CD14-positive monocyte (primary cell): ENCODE results near the gene MYH7. TPM values are rescaled to one million over a fixed set of nuclear protein-coding genes. Genes with fewer than 3 reads are reported as not detected.

Experiments used
- DNase-seq, 3 donors: peaks; one replicate each; pipeline ENCODE4 v3.0.0-alpha.2; 2011 to 2022
- H2AFZ ChIP-seq: 2 replicates; pipeline ENCODE4 v1.6.0; 2012; ENCODE audit warnings: mild to moderate bottlenecking, low read depth, low read length, inconsistent platforms; ENCODE audit not compliant: insufficient read depth, poor library complexity, severe bottlenecking
- H3K27ac ChIP-seq, 2 donors: 1 replicate in 1 of 2; 2 replicates in 1 of 2; pipeline ENCODE4 v1.5.1; 2012 to 2013; ENCODE audit warnings: low read length in 2 of 2, control low read depth in 1 of 2, inconsistent platforms in 1 of 2, low read depth in 1 of 2, mild to moderate bottlenecking in 1 of 2
- H3K27me3 ChIP-seq, 2 donors: one replicate each; pipeline versions ENCODE4 v1.6.0 to v1.6.1; 2011 to 2013; ENCODE audit warnings: low read length in 2 of 2; ENCODE audit not compliant: control insufficient read depth in 2 of 2, insufficient read depth in 2 of 2
- H3K36me3 ChIP-seq, 2 donors: replicated peaks in 1 of 2; 1 replicate in 1 of 2; 2 replicates in 1 of 2; pipeline versions ENCODE4 v1.5.1 to v1.6.1; 2012 to 2013; ENCODE audit warnings: low read length in 2 of 2, control low read depth in 1 of 2, inconsistent platforms in 1 of 2, mild to moderate bottlenecking in 1 of 2; ENCODE audit not compliant: insufficient read depth in 2 of 2, control insufficient read depth in 1 of 2
- H3K4me1 ChIP-seq, 2 donors: 1 replicate in 1 of 2; 2 replicates in 1 of 2; pipeline versions ENCODE4 v1.5.1 to v1.6.1; 2012 to 2013; ENCODE audit warnings: low read length in 2 of 2, control low read depth in 1 of 2, inconsistent platforms in 1 of 2, mild to moderate bottlenecking in 1 of 2, moderate library complexity in 1 of 2; ENCODE audit not compliant: insufficient read depth in 2 of 2, control insufficient read depth in 1 of 2
- H3K4me2 ChIP-seq: replicated peaks from 2 replicates; pipeline ENCODE3; 2012; ENCODE audit warnings: low read length, moderate library complexity, mild to moderate bottlenecking; ENCODE audit not compliant: poor library complexity, severe bottlenecking; ENCODE audit errors: extremely low read depth
- H3K4me3 ChIP-seq, 3 experiments: fragments of 200-600 bp in 1 of 3; sonication (generic) in 1 of 3; replicated peaks in 1 of 3; 1 replicate in 2 of 3; 2 replicates in 1 of 3; pipeline ENCODE4 v1.5.1; 2011 to 2013; ENCODE audit warnings: low read length in 3 of 3, mild to moderate bottlenecking in 3 of 3, control low read depth in 2 of 3, low read depth in 2 of 3, inconsistent platforms in 1 of 3, moderate library complexity in 1 of 3
- H3K79me2 ChIP-seq: 2 replicates; pipeline ENCODE4 v1.6.0; 2012; ENCODE audit warnings: mild to moderate bottlenecking, control low read depth, inconsistent platforms, low read length, moderate library complexity; ENCODE audit not compliant: insufficient read depth
- H3K9ac ChIP-seq: 2 replicates; pipeline ENCODE4 v1.6.0; 2017; ENCODE audit warnings: low read length, mild to moderate bottlenecking; ENCODE audit not compliant: insufficient read depth, poor library complexity, severe bottlenecking
- H3K9me3 ChIP-seq, 2 donors: replicated peaks in 1 of 2; 1 replicate in 1 of 2; 2 replicates in 1 of 2; pipeline versions ENCODE4 v1.5.1 to v1.6.1; 2012 to 2013; ENCODE audit warnings: low read length in 2 of 2, control low read depth in 1 of 2; ENCODE audit not compliant: control insufficient read depth in 1 of 2, insufficient read depth in 1 of 2
- H4K20me1 ChIP-seq: 2 replicates; pipeline ENCODE4 v1.6.0; 2012; ENCODE audit warnings: mild to moderate bottlenecking, low read length, control low read depth, moderate library complexity; ENCODE audit not compliant: insufficient read depth
- H3K27ac Mint-ChIP-seq, 7 donors: one replicate each; pipeline ENCODE4 v1.8.0; 2020; ENCODE audit warnings: mild to moderate bottlenecking in 7 of 7, mixed read lengths in 7 of 7, moderate library complexity in 6 of 7, inconsistent platforms in 2 of 7
- H3K27me3 Mint-ChIP-seq, 3 donors: one replicate each; pipeline ENCODE4 v1.8.0; 2021 to 2022; ENCODE audit warnings: low read depth in 3 of 3, mild to moderate bottlenecking in 3 of 3, mixed read lengths in 3 of 3, moderate library complexity in 3 of 3, inconsistent platforms in 1 of 3
- H3K36me3 Mint-ChIP-seq, 2 donors: one replicate each; pipeline ENCODE4 v1.8.0; 2020; ENCODE audit warnings: mixed read lengths in 2 of 2, inconsistent platforms in 1 of 2, mild to moderate bottlenecking in 1 of 2
- H3K4me1 Mint-ChIP-seq: one replicate; pipeline ENCODE4 v1.8.0; 2020; ENCODE audit warnings: mild to moderate bottlenecking, mixed read lengths
- H3K4me3 Mint-ChIP-seq, 2 donors: one replicate each; pipeline ENCODE4 v1.8.0; 2020; ENCODE audit warnings: mild to moderate bottlenecking in 2 of 2, mixed read lengths in 2 of 2, moderate library complexity in 1 of 2
- H3K9me3 Mint-ChIP-seq, 7 donors: one replicate each; pipeline ENCODE4 v1.8.0; 2020 to 2022; ENCODE audit warnings: mixed read lengths in 7 of 7, mild to moderate bottlenecking in 6 of 7, moderate library complexity in 6 of 7, inconsistent platforms in 2 of 7
- WGBS: methylation state at CpG from one replicate; pipeline ENCODE4 v1.1.5; 2013; ENCODE audit warnings: missing lambda C conversion rate; ENCODE audit not compliant: insufficient coverage; 5-methylcytosine and 5-hydroxymethylcytosine counted together
- intact Hi-C, 2 donors: fragments of 100-400 bp; cut with micrococcal nuclease; formaldehyde crosslinking; loops; one replicate each; pipeline versions ENCODE4 v1.15.0 to v1.15.1; 2023
- polyA plus RNA-seq, 3 donors: library from polyadenylated mRNA; depleted of rRNA in 1 of 3; unstranded in 2 of 3; stranded (reverse) in 1 of 3; fragments of 300-500 nt in 2 of 3; fragments of >200 nt in 1 of 3; fragmentation: Illumina TruSeq in 2 of 3; gene quantifications; 1 replicate in 2 of 3; 2 replicates in 1 of 3; pipeline ENCODE4 v1.2.3, GENCODE V29; 2012 to 2021
- TF ChIP-seq, protein P1 (sequence below): fragments of 200-600 bp; IDR thresholded peaks from one replicate; pipeline ENCODE4 v1.8.0; 2022; ENCODE audit warnings: antibody characterized with exemption, mild to moderate bottlenecking

MYH7 gene
- polyA plus RNA-seq, 3 donors, result not detected

DNA sequence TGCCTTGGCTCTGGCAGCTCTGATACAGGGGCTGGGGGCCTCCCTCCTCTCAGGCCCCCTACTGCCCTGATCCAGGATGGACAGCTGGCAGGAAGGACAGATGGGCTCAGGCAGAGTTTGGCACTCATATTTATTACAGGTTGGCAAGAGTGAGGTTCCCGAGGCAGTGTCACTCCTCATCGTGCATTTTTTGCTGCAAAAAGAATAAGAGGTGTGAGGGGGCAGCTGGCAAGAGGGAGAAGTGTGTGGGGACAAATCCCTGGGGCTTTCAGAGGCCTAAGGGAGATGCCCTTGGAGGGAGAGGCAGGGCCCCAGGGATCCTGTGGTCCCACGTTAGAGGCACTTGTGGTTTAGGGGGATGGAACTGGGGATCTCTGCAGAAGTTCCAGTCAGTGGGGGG is 53.6 kb downstream of the MYH7 start:
- H3K36me3 Mint-ChIP-seq, result no peaks in the 10 kb centered on the region
- H3K27ac ChIP-seq, result no peak overlapping the region
- H3K4me1 ChIP-seq, result no peaks in the 10 kb centered on the region
- H3K4me2 ChIP-seq, result no peak overlapping the region
- no peaks in the 10 kb centered on the region for H3K9me3 ChIP-seq
- H3K79me2 ChIP-seq, result no peaks in the 10 kb centered on the region
- H4K20me1 ChIP-seq, result no peaks in the 10 kb centered on the region
- intact Hi-C loops, result no loop called here
- no peak overlapping the region for H3K27ac Mint-ChIP-seq
- no peak overlapping the region for H3K4me3 ChIP-seq
- 37% methylated on average over 3 of the region's 3 CpGs for WGBS
- peaks cover 0 to 1% (median 0%) of the 10 kb centered on the region in 7 donors for H3K9me3 Mint-ChIP-seq
- peaks cover 3 to 13% (median 10%) of the 10 kb centered on the region in 3 donors for H3K27me3 Mint-ChIP-seq
- H3K4me3 Mint-ChIP-seq, result no peak overlapping the region
- DNase-seq, result no peak
- H3K4me1 Mint-ChIP-seq, result no peaks in the 10 kb centered on the region
- TF ChIP-seq, protein P1, sequence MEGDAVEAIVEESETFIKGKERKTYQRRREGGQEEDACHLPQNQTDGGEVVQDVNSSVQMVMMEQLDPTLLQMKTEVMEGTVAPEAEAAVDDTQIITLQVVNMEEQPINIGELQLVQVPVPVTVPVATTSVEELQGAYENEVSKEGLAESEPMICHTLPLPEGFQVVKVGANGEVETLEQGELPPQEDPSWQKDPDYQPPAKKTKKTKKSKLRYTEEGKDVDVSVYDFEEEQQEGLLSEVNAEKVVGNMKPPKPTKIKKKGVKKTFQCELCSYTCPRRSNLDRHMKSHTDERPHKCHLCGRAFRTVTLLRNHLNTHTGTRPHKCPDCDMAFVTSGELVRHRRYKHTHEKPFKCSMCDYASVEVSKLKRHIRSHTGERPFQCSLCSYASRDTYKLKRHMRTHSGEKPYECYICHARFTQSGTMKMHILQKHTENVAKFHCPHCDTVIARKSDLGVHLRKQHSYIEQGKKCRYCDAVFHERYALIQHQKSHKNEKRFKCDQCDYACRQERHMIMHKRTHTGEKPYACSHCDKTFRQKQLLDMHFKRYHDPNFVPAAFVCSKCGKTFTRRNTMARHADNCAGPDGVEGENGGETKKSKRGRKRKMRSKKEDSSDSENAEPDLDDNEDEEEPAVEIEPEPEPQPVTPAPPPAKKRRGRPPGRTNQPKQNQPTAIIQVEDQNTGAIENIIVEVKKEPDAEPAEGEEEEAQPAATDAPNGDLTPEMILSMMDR, result no peak
- no peaks in the 10 kb centered on the region for H3K36me3 ChIP-seq
- H3K27me3 ChIP-seq, result no peaks in the 10 kb centered on the region
- H3K9ac ChIP-seq, result no peak overlapping the region
- H2AFZ ChIP-seq, result no peak overlapping the region

DNA sequence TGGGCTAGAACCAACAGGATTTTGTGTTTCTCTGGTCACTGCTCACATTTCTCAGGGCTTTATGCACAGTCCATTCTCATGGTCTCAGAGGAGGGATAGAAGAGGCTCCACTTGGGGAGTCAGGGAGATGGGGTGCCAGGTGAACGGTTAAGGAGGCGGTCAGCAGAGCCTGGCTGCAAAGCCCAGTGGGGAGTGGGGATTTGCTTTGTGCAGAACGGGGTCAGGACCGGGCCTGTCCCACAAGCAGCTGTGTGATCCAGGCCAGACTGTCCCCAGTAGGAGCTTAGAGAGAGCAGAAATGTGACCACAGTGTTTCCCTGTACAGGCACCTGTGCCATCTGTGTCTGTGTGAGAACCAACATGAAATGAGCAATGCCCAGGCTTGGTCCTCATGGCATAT is 54.5 kb downstream of the MYH7 start:
- no peaks in the 10 kb centered on the region for H3K4me1 Mint-ChIP-seq
- no peaks in the 10 kb centered on the region for H3K4me1 ChIP-seq

More for the DNA sequence above, 54.5 kb downstream of the MYH7 start:
- H3K9ac ChIP-seq, result no peak overlapping the region
- Mint-ChIP-seq H3K9me3 (peaks cover 0 to 1% (median 0%) of the 10 kb centered on the region in 7 donors), H3K4me3 (peak overlapping the region in 1 of 2 donors; percentile 0), H3K27me3 (peaks cover 3 to 13% (median 10%) of the 10 kb centered on the region in 3 donors), H3K36me3 (no peaks in the 10 kb centered on the region), H3K27ac (peak overlapping the region in 1 of 7 donors; percentile 80)
- H2AFZ ChIP-seq, result no peak overlapping the region
- TF ChIP-seq, protein P1, result no peak
- no peaks in the 10 kb centered on the region for H3K9me3 ChIP-seq
- H3K27ac ChIP-seq, result no peak overlapping the region
- no peak for DNase-seq
- no peak overlapping the region for H3K4me3 ChIP-seq
- H3K4me2 ChIP-seq, result no peak overlapping the region
- no peaks in the 10 kb centered on the region for H3K27me3 ChIP-seq
- 98% methylated on average over 3 of the region's 4 CpGs for WGBS
- H3K36me3 ChIP-seq, result no peaks in the 10 kb centered on the region
- no peaks in the 10 kb centered on the region for H4K20me1 ChIP-seq
- intact Hi-C loops, result loop anchor here in 1 of 2 donors (1.0 kb wide), 1 partner anchor 116 kb away; no protein-coding TSS in a partner anchor
- no peaks in the 10 kb centered on the region for H3K79me2 ChIP-seq
